T-helper 17 cell (primary cell): ENCODE data around the gene ARTN. TPM values are rescaled to one million over a fixed set of nuclear protein-coding genes. Genes with fewer than 3 reads are reported as not detected.

Experiments used
- ATAC-seq: fragments of 150-1000 bp; cut with Tn5 transposase; 2 replicates; pipeline ENCODE4 v1.10.0; 2021; ENCODE audit warnings: mild to moderate bottlenecking, moderate library complexity
- DNase-seq, 3 donors: peaks; one replicate each; pipeline versions ENCODE4 v3.0.0 to v3.0.0-alpha.2; 2020 to 2021
- H3K9me3 ChIP-seq: one replicate; pipeline ENCODE4 v1.7.0; 2013; ENCODE audit warnings: low read length, mild to moderate bottlenecking; ENCODE audit not compliant: control insufficient read depth, poor library complexity, severe bottlenecking
- H3K27ac Mint-ChIP-seq: one replicate; pipeline ENCODE4 v1.8.0; 2022; ENCODE audit warnings: mild to moderate bottlenecking, moderate library complexity, mixed read lengths
- H3K27me3 Mint-ChIP-seq: one replicate; pipeline ENCODE4 v1.8.0; 2022; ENCODE audit warnings: mixed read lengths
- H3K36me3 Mint-ChIP-seq: one replicate; pipeline ENCODE4 v1.8.0; 2022; ENCODE audit warnings: low read depth, mixed read lengths
- H3K4me1 Mint-ChIP-seq: one replicate; pipeline ENCODE4 v1.8.0; 2022; ENCODE audit warnings: mild to moderate bottlenecking, mixed read lengths
- H3K4me3 Mint-ChIP-seq: one replicate; pipeline ENCODE4 v1.8.0; 2022; ENCODE audit warnings: mild to moderate bottlenecking, moderate library complexity, mixed read lengths
- total RNA-seq, 4 donors: library from RNA in 2 of 4; stranded (reverse) in 2 of 4; gene quantifications; one replicate each; pipeline ENCODE4 v1.2.3 and lab custom pipeline; 2022 to 2026

Gene ARTN
- total RNA-seq, 2 donors from 2014 or later = 0.52 to 0.65 TPM

DNA sequence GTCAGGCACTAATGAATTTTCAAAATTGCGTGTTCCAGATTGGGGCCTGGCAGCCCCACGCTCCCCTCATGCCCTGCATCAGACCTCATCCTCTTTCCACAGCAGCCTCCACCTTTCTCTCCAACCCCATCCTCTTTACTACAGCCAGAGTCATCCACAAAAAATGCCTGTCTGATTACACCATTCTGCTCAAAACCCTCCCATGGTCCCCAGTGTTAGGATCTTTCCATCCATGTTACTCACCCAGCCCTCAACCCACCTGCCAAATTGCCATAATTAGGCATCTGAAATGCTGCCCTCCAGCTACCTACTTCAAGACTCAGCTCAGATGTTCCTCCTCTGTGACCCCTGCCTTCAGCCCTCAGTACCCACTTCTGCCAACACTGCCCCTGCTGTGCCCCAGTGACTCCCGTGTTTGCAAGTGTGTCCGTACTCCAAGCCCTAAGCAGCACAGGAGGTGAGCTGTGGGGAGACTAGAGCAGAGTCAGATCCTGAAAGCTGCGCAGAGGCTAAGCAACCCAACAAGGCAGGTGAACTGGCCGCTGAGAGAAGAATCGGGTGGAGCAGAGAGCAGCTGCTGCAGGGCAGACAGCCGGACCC, 715 bp upstream of the ARTN start:
- ATAC-seq (no peak), DNase-seq (no peak)
- Mint-ChIP-seq H3K4me3 (peak overlapping the region; percentile 47), H3K27me3 (peaks cover 41% of the 10 kb centered on the region), H3K27ac (peak overlapping the region; percentile 49), H3K4me1 (peaks cover 11% of the 10 kb centered on the region), H3K36me3 (peaks cover 7% of the 10 kb centered on the region)
- H3K9me3 ChIP-seq = no peaks in the 10 kb centered on the region

DNA sequence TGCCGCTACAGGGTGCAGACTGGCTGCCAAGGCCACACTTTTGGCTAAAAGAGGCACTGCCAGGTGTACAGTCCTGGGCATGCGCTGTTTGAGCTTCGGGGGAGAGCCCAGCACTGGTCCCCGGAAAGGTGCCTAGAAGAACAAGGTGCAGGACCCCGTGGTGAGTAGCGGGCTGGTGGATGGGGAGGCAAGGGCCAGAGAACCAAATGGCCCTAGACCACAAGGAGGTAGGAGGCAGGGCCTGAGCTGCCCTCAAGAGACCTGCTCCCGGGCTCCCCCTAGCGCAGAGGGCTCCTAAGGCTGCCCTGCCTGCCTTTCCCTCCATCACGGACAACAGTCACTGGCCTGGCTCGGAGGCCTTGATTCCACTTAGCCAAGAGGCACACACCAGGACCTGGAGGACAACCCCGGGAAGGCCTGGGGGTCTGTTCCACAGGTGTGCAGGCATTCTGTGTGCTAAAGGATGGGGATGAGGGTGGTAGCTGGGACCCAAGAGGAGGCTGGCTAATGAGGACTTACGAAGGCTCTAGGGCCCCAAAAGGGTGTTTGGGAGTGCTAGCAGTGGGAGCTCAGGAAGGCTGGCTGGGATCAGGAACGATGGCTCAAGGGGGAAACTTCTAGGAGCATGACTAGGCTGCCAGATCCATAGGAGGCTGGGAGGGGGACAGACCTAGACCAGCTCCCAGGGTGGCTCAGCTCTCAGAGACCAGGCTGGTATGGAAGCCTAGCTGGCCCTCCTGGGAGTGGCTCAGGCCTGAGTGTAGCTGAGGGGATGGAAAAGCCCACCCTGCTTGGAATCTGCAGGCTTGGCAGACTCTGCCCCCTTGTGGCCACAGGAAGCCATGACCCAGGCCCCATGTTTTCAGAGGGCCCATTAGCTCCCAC, 742 bp downstream of the ARTN start:
- Mint-ChIP-seq H3K27ac (peak overlapping the region; percentile 11), H3K36me3 (peaks cover 9% of the 10 kb centered on the region), H3K4me1 (peaks cover 16% of the 10 kb centered on the region), H3K27me3 (peaks cover 41% of the 10 kb centered on the region), H3K4me3 (peak overlapping the region; percentile 75)
- no peaks in the 10 kb centered on the region for H3K9me3 ChIP-seq
- ATAC-seq = peak; percentile 75
- DNase-seq = peak in 2 of 3 donors; percentile 24 to 51

- H3K27me3 Mint-ChIP-seq = peaks cover 41% of the 10 kb centered on the region
- no peaks in the 10 kb centered on the region for H3K9me3 ChIP-seq
- peaks cover 14% of the 10 kb centered on the region for H3K36me3 Mint-ChIP-seq
- H3K4me1 Mint-ChIP-seq = peaks cover 20% of the 10 kb centered on the region
- DNase-seq = no peak
- no peak for ATAC-seq
- H3K4me3 Mint-ChIP-seq = no peak overlapping the region
- H3K27ac Mint-ChIP-seq = peak overlapping the region; percentile 11
Observed at GRCh38 chr1:43934986-43935324, 1.4 kb downstream of the ARTN start.

DNA sequence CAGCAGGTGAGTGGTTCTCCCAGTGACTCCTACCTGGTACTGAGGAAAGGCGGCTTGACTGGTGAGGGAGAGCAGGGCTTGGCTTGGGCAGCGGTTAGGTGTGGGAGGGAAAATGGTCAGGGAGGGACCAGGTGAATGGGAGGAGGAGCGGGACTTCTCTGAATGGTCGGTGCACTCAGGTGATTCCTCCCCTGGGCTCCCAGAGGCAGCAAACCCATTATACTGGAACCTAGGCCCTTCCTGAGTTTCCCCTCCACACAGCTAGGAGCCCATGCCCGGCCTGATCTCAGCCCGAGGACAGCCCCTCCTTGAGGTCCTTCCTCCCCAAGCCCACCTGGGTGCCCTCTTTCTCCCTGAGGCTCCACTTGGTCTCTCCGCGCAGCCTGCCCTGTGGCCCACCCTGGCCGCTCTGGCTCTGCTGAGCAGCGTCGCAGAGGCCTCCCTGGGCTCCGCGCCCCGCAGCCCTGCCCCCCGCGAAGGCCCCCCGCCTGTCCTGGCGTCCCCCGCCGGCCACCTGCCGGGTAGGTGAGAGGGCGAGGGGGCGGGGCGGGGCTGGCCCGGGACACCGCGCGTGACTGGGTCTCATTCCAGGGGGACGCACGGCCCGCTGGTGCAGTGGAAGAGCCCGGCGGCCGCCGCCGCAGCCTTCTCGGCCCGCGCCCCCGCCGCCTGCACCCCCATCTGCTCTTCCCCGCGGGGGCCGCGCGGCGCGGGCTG, 2.3 kb downstream of the ARTN start:
- peak overlapping the region; percentile 36 for H3K4me3 Mint-ChIP-seq

GRCh38 chr1:43936431-43937151, 3.0 kb downstream of the ARTN start:
- H3K36me3 Mint-ChIP-seq = peaks cover 14% of the 10 kb centered on the region
- H3K9me3 ChIP-seq = no peaks in the 10 kb centered on the region
- no peak overlapping the region for H3K27ac Mint-ChIP-seq
- H3K4me3 Mint-ChIP-seq = peak overlapping the region; percentile 9
- H3K4me1 Mint-ChIP-seq = peaks cover 20% of the 10 kb centered on the region
- H3K27me3 Mint-ChIP-seq = peaks cover 39% of the 10 kb centered on the region
- no peak for ATAC-seq
- no peak for DNase-seq

More for the DNA sequence above, 2.3 kb downstream of the ARTN start:
- Mint-ChIP-seq H3K4me1 (peaks cover 20% of the 10 kb centered on the region), H3K27ac (no peak overlapping the region), H3K27me3 (peaks cover 41% of the 10 kb centered on the region), H3K36me3 (peaks cover 14% of the 10 kb centered on the region)
- no peaks in the 10 kb centered on the region for H3K9me3 ChIP-seq
- ATAC-seq (no peak), DNase-seq (no peak)

GRCh38 chr1:43937179-43937865, 3.7 kb downstream of the ARTN start:
- Mint-ChIP-seq H3K4me3 (no peak overlapping the region), H3K27ac (no peak overlapping the region), H3K27me3 (peaks cover 34% of the 10 kb centered on the region), H3K4me1 (peaks cover 20% of the 10 kb centered on the region), H3K36me3 (peaks cover 14% of the 10 kb centered on the region)
- ATAC-seq (no peak), DNase-seq (no peak)
- H3K9me3 ChIP-seq = no peaks in the 10 kb centered on the region

GRCh38 chr1:43938383-43938782, 4.8 kb downstream of the ARTN start:
- H3K9me3 ChIP-seq = no peaks in the 10 kb centered on the region
- Mint-ChIP-seq H3K27ac (no peak overlapping the region), H3K27me3 (peaks cover 24% of the 10 kb centered on the region), H3K4me1 (peaks cover 22% of the 10 kb centered on the region), H3K4me3 (no peak overlapping the region), H3K36me3 (peaks cover 13% of the 10 kb centered on the region)
- DNase-seq (no peak), ATAC-seq (no peak)

DNA sequence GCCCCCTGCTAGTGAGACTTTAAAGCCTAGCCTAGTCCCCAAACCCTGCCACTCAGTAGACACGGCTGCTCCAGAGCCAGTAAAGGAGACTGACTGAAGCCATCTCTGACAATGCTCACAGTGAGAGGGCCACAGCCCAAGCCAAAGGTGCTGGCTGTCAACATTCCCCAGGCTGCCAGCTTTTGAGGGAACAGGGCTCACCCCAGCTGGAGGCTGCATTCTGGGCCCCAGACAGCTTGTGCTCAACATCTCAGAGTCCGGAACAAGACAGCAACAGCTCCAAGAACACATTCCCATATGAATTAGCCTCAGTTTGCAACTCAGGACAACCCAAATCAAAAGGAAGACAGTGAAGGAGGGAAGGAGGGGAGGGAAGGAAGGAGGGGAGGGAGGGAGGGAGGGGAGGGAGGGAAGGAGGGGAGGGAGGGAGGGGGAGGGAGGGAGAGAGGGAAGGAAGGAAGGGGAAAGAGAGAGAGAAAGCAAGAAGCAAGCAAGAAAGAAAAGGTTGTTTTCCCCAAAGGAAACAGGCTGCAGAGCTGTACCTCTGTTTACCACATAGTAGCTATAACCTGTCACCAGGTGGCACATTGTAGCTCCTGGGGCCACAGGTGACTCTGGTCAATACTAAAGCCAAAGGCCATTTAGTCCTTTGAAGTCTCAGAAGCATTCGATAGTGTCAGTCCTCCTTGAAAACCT, 5.4 kb downstream of the ARTN start:
- H3K4me3 Mint-ChIP-seq = no peak overlapping the region
- H3K36me3 Mint-ChIP-seq = peaks cover 13% of the 10 kb centered on the region
- DNase-seq (no peak), ATAC-seq (no peak)
- H3K27me3 Mint-ChIP-seq = peaks cover 21% of the 10 kb centered on the region
- H3K27ac Mint-ChIP-seq = no peak overlapping the region
- H3K9me3 ChIP-seq = no peaks in the 10 kb centered on the region
- H3K4me1 Mint-ChIP-seq = peaks cover 20% of the 10 kb centered on the region

DNA sequence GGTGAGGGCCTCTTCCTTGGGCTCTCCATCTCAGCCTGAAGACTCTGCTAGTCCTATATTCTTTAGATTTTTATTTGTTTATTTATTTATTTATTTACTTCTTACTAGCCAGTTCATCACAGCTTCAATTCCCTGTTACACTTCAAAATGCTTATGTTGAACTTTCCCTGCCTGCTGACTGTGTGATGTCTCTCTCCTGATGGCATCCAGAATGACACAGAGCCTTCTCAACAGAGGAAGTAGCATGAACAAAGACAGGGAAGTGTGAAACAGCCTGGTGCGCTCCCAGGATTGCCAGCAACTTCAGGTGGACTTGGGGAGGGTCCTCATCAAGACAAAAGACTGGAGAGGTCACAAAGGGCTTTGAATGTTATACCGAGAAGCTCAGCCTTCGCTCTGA, 8.8 kb downstream of the ARTN start:
- ATAC-seq (no peak), DNase-seq (no peak)
- no peak overlapping the region for H3K4me3 Mint-ChIP-seq
- H3K9me3 ChIP-seq = no peaks in the 10 kb centered on the region
- H3K36me3 Mint-ChIP-seq = peaks cover 13% of the 10 kb centered on the region
- H3K27me3 Mint-ChIP-seq = no peaks in the 10 kb centered on the region
- no peak overlapping the region for H3K27ac Mint-ChIP-seq
- peaks cover 38% of the 10 kb centered on the region for H3K4me1 Mint-ChIP-seq

- Mint-ChIP-seq H3K27me3 (no peaks in the 10 kb centered on the region), H3K27ac (no peak overlapping the region), H3K4me1 (peaks cover 39% of the 10 kb centered on the region), H3K36me3 (peaks cover 8% of the 10 kb centered on the region), H3K4me3 (peak overlapping the region; percentile 66)
- H3K9me3 ChIP-seq = no peaks in the 10 kb centered on the region
- no peak for ATAC-seq
- DNase-seq = no peak
Observed at GRCh38 chr1:43944860-43945259, 11.3 kb downstream of the ARTN start.

GRCh38 chr1:43945674-43946235, 12.2 kb downstream of the ARTN start:
- no peak for ATAC-seq
- Mint-ChIP-seq H3K4me3 (peak overlapping the region; percentile 97), H3K36me3 (peaks cover 12% of the 10 kb centered on the region), H3K27me3 (no peaks in the 10 kb centered on the region), H3K27ac (peak overlapping the region; percentile 91), H3K4me1 (peaks cover 45% of the 10 kb centered on the region)
- no peak for DNase-seq
- no peaks in the 10 kb centered on the region for H3K9me3 ChIP-seq
